GM12874 (cell line): Measurements from ENCODE around the gene LRRC31.

ENCODE experiments used
- TF ChIP-seq, protein P1 (sequence below): IDR thresholded peaks from 2 replicates; pipeline ENCODE4 v1.5.1; 2011; ENCODE audit warnings: low read depth, mild to moderate bottlenecking, control low read depth, low read length, moderate library complexity; ENCODE audit not compliant: insufficient read depth

LRRC31 gene

DNA sequence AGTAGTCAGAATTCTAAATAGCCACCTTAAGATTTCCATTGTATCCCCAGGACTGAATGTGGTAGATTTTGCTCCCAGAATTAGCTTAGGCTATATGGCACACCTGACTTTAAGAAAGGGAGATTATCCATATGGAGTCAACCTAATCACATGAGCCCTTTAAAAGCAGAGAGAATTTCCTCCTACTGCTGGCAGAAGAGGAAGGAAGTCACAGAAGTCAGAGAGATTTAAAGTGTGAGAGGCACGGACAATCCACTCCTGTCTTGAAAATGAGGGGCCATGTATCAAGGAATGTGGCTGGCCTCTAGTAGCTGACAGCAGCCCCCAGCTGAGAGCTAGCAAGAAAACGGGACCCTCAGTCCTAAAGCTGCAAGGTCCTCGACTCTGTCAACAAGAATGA lies 26.8 kb downstream of the LRRC31 start:
- TF ChIP-seq, protein P1, sequence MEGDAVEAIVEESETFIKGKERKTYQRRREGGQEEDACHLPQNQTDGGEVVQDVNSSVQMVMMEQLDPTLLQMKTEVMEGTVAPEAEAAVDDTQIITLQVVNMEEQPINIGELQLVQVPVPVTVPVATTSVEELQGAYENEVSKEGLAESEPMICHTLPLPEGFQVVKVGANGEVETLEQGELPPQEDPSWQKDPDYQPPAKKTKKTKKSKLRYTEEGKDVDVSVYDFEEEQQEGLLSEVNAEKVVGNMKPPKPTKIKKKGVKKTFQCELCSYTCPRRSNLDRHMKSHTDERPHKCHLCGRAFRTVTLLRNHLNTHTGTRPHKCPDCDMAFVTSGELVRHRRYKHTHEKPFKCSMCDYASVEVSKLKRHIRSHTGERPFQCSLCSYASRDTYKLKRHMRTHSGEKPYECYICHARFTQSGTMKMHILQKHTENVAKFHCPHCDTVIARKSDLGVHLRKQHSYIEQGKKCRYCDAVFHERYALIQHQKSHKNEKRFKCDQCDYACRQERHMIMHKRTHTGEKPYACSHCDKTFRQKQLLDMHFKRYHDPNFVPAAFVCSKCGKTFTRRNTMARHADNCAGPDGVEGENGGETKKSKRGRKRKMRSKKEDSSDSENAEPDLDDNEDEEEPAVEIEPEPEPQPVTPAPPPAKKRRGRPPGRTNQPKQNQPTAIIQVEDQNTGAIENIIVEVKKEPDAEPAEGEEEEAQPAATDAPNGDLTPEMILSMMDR = no peak

DNA sequence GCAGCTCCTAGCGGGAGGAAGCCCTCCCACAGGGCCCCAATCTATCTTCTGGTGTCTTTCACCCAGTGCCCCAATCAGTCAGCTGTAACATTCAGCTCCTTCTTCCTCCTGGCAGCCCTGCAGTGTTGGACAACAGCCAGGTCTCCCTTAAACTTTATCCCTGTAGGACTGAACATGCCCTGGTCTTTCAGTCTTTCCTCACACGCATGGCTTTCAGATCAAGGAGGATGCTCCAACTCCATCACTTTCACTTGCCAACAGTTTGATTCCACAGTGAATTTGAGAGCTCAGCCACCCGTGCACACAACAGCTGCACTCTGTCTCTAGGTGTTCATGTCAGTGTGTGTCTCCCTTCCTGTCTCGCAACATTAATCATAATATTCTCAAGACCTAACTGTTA lies 28.6 kb downstream of the LRRC31 start:
- TF ChIP-seq, protein P1 = no peak

DNA sequence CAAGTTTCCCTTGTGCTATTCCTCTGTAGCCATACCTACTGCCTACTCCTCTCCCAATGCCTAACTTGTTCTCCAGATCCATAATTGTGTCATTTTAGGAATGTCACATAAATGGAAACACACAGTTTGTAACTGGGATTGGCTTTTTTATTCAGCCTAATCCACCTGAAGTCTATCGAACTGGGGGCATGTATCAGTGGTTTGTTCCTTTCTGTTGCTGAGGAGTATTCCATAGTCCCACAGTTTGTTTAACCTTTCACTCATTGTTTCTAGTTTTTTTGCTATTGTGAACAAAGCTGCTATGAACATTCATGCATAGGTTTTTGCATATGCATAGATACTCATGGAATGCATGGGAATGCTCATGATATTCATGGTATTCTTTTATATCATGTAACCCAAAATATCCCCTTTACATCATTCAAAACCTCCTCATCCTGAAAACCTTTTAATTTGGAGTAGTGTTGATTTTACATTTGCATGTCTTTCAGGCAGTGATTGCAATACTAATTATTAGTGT lies 31.2 kb downstream of the LRRC31 start:
- TF ChIP-seq, protein P1 = no peak

DNA sequence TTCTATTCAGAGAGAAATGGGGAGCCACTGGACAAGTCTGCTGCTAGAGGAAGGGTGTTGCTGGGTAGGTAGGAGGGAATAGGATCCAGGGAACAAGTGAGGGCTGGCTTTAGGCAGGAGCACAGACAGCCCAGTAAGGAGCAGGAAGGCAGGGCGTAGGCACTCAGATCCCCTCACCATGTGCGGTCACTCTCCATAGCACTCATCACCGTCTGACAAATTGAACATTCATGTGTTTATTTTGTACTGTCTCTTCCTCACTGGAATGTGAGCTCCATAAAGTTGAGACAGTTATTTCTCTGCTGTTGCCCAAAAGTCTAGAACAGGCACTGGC lies 32.8 kb downstream of the LRRC31 start:
- TF ChIP-seq, protein P1 = no peak

DNA sequence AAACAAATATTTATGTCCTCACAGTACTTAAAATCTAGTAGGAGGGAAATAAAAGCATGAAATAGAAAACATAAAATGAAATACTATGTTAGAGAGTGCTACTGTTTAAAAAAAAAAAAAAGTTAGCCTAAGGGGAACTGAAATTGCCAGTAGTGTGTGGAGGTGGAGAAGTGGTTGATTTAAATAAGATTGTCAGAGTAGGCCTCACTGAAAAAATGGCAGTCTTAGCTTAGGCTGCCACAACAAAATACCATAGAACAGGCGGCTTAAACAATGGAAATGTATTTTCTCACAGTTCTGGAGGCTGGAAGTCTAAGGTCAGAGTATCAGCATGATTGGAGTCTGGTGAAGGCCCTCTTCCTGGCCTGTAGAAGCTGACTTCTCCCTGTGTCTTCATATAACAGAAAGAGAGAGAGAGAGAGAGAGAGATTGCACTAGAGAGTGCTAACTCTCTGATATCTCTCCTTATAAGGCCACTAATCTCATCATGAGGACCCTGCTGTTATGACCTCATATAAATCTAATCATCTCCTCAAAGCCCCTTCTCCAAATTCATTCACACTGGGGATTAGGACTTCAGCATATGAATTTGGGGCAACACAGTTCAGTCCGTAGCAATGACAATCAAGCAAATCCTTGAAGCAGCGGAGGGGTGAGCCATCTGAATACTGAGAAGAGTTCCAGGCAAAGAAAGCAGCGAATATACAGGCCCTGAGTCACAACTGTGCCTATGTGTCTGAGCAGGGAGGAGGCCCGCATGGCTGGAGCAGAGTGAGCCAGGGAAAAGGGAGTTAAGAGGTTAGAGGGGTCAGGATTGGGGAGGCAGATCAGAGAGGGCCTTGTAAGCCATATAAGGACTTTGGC lies 33.4 kb downstream of the LRRC31 start:
- TF ChIP-seq, protein P1 = no peak

DNA sequence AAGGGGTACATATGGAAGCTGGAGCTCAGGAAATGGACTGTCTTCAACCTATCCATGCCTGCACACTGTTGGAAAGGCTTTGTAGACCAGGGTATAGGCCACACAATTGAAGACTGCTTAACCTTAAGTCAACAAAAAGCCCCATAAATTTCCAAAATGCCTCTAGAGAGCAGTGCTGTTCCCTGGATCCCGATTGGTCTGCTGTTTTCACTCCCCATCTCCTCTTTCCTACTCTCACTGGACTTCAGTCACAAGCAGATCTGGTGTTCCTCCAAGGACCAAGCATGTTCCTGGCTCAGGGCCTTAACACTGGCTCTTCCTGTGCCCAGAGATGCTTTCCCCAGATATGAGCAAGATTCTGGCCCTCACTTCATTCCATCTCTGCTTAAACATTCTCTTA lies 34.2 kb downstream of the LRRC31 start:
- TF ChIP-seq, protein P1 = no peak

DNA sequence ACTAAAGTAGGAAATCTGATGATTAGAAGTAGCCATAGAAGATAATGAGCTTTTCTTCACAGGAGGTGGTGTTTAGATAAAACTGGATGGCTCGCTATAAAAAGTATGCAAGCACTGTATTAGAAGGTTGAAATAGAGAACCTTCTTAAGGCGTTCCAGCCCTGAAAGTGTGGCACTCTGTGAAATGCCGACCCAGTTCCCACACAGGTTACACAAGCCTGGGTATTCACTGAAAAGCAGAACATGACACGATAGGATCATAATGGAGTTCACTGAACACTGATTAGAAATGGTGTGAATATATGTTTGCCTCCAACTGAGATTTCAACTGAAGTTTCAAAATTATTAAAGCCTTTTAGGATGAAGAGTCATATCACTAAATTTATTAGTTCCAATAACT lies 42.0 kb downstream of the LRRC31 start:
- TF ChIP-seq, protein P1 = no peak
